ENCODE results near the gene IPO11. TPM values are rescaled to one million over a fixed set of nuclear protein-coding genes. Genes with fewer than 3 reads are reported as not detected.

The IPO11 gene
- total RNA-seq, 1 donor: 38.1 TPM

- no peak overlapping the region for H3K4me3 ChIP-seq (ENCODE audit: low read depth, low read length)
- no peak for TF ChIP-seq CTCF (IDR thresholded peaks at IDR 0.05; ENCODE audit: insufficient read depth, low read length)
- DNase-seq (ENCODE audit: low read depth): no peak
These were observed 49.0 kb downstream of the IPO11 start for GRCh38 chr5:62461561-62461960.

GRCh38 chr5:62465985-62466925 lies 53.7 kb downstream of the IPO11 start:
- H3K4me3 ChIP-seq (ENCODE audit: low read depth, low read length): no peak overlapping the region
- TF ChIP-seq CTCF (IDR thresholded peaks at IDR 0.05; ENCODE audit: insufficient read depth, low read length): no peak
- DNase-seq (ENCODE audit: low read depth): no peak

GRCh38 chr5:62473209-62473608 lies 60.6 kb downstream of the IPO11 start:
- no peak for TF ChIP-seq CTCF (IDR thresholded peaks at IDR 0.05; ENCODE audit: insufficient read depth, low read length)
- DNase-seq (ENCODE audit: low read depth): no peak
- no peak overlapping the region for H3K4me3 ChIP-seq (ENCODE audit: low read depth, low read length)

- no peak overlapping the region for H3K4me3 ChIP-seq (ENCODE audit: low read depth, low read length)
- DNase-seq (ENCODE audit: low read depth): peak; percentile 83
- TF ChIP-seq CTCF (IDR thresholded peaks at IDR 0.05; ENCODE audit: insufficient read depth, low read length): no peak
These were observed 62.5 kb downstream of the IPO11 start for GRCh38 chr5:62475072-62475471.

- no peak for TF ChIP-seq CTCF (IDR thresholded peaks at IDR 0.05; ENCODE audit: insufficient read depth, low read length)
- DNase-seq (ENCODE audit: low read depth): peak; percentile 46
- no peak overlapping the region for H3K4me3 ChIP-seq (ENCODE audit: low read depth, low read length)
These were observed 65.2 kb downstream of the IPO11 start for GRCh38 chr5:62477801-62478200.

GRCh38 chr5:62483556-62483955 lies 71.0 kb downstream of the IPO11 start:
- no peak for DNase-seq (ENCODE audit: low read depth)
- H3K4me3 ChIP-seq (ENCODE audit: low read depth, low read length): no peak overlapping the region
- no peak for TF ChIP-seq CTCF (IDR thresholded peaks at IDR 0.05; ENCODE audit: insufficient read depth, low read length)
